Hepatocyte (in vitro differentiated cells): ENCODE data around the gene HRC. TPM values are rescaled to one million over a fixed set of nuclear protein-coding genes. Genes with fewer than 3 reads are reported as not detected.

Experiments used
- DNase-seq: peaks from one replicate; pipeline ENCODE4 v3.0.0-alpha.2; 2016; ENCODE audit warnings: low spot score
- H2AFZ ChIP-seq: fragments of 200-600 bp; sonication (generic); 2 replicates; pipeline ENCODE4 v1.6.0; 2016; ENCODE audit warnings: antibody characterized with exemption, mild to moderate bottlenecking
- H3K27ac ChIP-seq: fragments of 200-600 bp; sonication (generic); 2 replicates; pipeline ENCODE4 v1.5.1; 2016; ENCODE audit warnings: mild to moderate bottlenecking
- H3K27me3 ChIP-seq: fragments of 200-600 bp; sonication (generic); 2 replicates; pipeline ENCODE4 v1.6.1; 2016
- H3K36me3 ChIP-seq: fragments of 200-600 bp; sonication (generic); replicated peaks from 2 replicates; pipeline ENCODE4 v1.5.1; 2016; ENCODE audit warnings: low read depth; ENCODE audit not compliant: insufficient read depth
- H3K4me1 ChIP-seq: fragments of 200-600 bp; sonication (generic); 2 replicates; pipeline ENCODE4 v1.5.1; 2016; ENCODE audit warnings: mild to moderate bottlenecking, moderate library complexity; ENCODE audit not compliant: insufficient read depth
- H3K4me2 ChIP-seq: fragments of 200-600 bp; sonication (generic); 2 replicates; pipeline ENCODE4 v1.6.0; 2016
- H3K4me3 ChIP-seq: fragments of 200-600 bp; sonication (generic); 2 replicates; pipeline ENCODE4 v1.5.1; 2016; ENCODE audit warnings: mild to moderate bottlenecking
- H3K79me2 ChIP-seq: fragments of 200-600 bp; sonication (generic); 2 replicates; pipeline ENCODE4 v1.6.0; 2017; ENCODE audit warnings: mild to moderate bottlenecking
- H3K9me2 ChIP-seq: fragments of 200-600 bp; sonication (generic); replicated peaks from 2 replicates; pipeline ENCODE4 v1.6.0; 2017; ENCODE audit warnings: mild to moderate bottlenecking; ENCODE audit not compliant: insufficient read depth
- H3K9me3 ChIP-seq: fragments of 200-600 bp; sonication (generic); 2 replicates; pipeline ENCODE4 v1.5.1; 2016; ENCODE audit warnings: low read depth, mild to moderate bottlenecking
- H4K20me1 ChIP-seq: fragments of 200-600 bp; sonication (generic); 2 replicates; pipeline ENCODE4 v1.6.0; 2016; ENCODE audit warnings: mild to moderate bottlenecking; ENCODE audit not compliant: insufficient read depth, poor library complexity, severe bottlenecking
- CTCF ChIP-seq: fragments of 200-600 bp; sonication (generic); IDR thresholded peaks from 2 replicates; pipeline ENCODE4 v1.5.1; 2016; ENCODE audit warnings: antibody characterized with exemption, mild to moderate bottlenecking; ENCODE audit not compliant: poor library complexity
- EZH2 ChIP-seq: fragments of 200-600 bp; sonication (generic); IDR thresholded peaks from 2 replicates; pipeline ENCODE4 v1.6.1; 2016; ENCODE audit warnings: antibody characterized with exemption, mild to moderate bottlenecking, borderline replicate concordance
- EZH2phosphoT487 ChIP-seq: fragments of 200-600 bp; sonication (generic); IDR thresholded peaks from one replicate; pipeline ENCODE4 v1.6.1; 2018; ENCODE audit warnings: antibody characterized with exemption, mild to moderate bottlenecking, low read depth, moderate library complexity; ENCODE audit not compliant: unreplicated experiment, severe bottlenecking
- WGBS: methylation state at CpG from one replicate; pipeline ENCODE4 v1.1.6; 2016; ENCODE audit warnings: low lambda C conversion rate; ENCODE audit errors: missing lambda C conversion rate; 5-methylcytosine and 5-hydroxymethylcytosine counted together
- polyA plus RNA-seq: library from polyadenylated mRNA; unstranded; fragments of >200 nt; fragmentation: Nextera tagmentation; extraction: Ambion mirVana; gene quantifications from 2 replicates; pipeline ENCODE4 v1.2.1, GENCODE V29; 2016
- total RNA-seq: library from RNA; depleted of rRNA; stranded (reverse); fragments of >200 nt; gene quantifications from 2 replicates; pipeline ENCODE4 v1.2.3, GENCODE V29; 2014

The HRC gene
- total and polyA plus RNA-seq, 2 experiments from 2014 or later, result 0.48 to 0.50 TPM

- H3K27ac ChIP-seq, result no peak overlapping the region
- 79% methylated on average over 24 of the region's 24 CpGs for WGBS
- H3K27me3 ChIP-seq, result peaks cover 3% of the 10 kb centered on the region
- H3K4me3 ChIP-seq, result no peak overlapping the region
- no peaks in the 10 kb centered on the region for H3K79me2 ChIP-seq
- TF ChIP-seq CTCF (no peak), EZH2phosphoT487 (no peak), EZH2 (no peak)
- H4K20me1 ChIP-seq, result no peaks in the 10 kb centered on the region
- H2AFZ ChIP-seq, result no peak overlapping the region
- no peaks in the 10 kb centered on the region for H3K36me3 ChIP-seq
- DNase-seq, result no peak
- H3K9me3 ChIP-seq, result no peaks in the 10 kb centered on the region
- no peaks in the 10 kb centered on the region for H3K9me2 ChIP-seq
- no peaks in the 10 kb centered on the region for H3K4me1 ChIP-seq
- no peak overlapping the region for H3K4me2 ChIP-seq
These were observed 10.0 kb upstream of the HRC start for GRCh38 chr19:49165111-49165750.

DNA sequence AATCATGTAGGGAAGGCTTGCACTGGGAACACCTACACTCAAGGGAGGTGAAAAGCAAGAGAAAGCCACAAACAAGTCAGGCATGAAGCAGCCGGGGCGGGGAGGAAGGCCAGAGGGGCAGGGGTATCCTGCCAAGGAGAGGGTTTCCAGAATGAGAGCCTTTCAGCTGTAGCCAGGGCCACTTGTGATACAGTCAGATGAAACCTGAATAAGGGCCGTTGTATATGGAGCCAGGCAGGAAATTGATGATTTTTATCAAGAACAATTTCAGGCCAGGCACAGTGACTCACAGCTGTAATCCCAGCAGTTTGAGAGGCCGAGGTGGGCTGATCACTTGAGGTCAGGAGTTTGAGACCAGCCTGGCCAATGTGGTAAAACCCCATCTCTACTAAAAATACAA lies 6.8 kb upstream of the HRC start:
- no peaks in the 10 kb centered on the region for H3K36me3 ChIP-seq
- no peak overlapping the region for H3K4me2 ChIP-seq
- TF ChIP-seq EZH2, result no peak
- H3K27me3 ChIP-seq, result peaks cover 3% of the 10 kb centered on the region
- no peak overlapping the region for H3K4me3 ChIP-seq
- no peaks in the 10 kb centered on the region for H3K9me3 ChIP-seq
- H3K9me2 ChIP-seq, result no peaks in the 10 kb centered on the region
- no peak overlapping the region for H3K27ac ChIP-seq
- H4K20me1 ChIP-seq, result no peaks in the 10 kb centered on the region
- no peak overlapping the region for H2AFZ ChIP-seq
- WGBS, result 77% methylated on average over 4 of the region's 4 CpGs
- no peak for DNase-seq
- H3K79me2 ChIP-seq, result peaks cover 6% of the 10 kb centered on the region
- peaks cover 6% of the 10 kb centered on the region for H3K4me1 ChIP-seq

GRCh38 chr19:49160450-49161189 lies 5.4 kb upstream of the HRC start:
- Histone ChIP-seq H4K20me1 (no peaks in the 10 kb centered on the region), H3K36me3 (no peaks in the 10 kb centered on the region), H2AFZ (no peak overlapping the region), H3K27me3 (no peaks in the 10 kb centered on the region), H3K27ac (no peak overlapping the region), H3K4me1 (peaks cover 6% of the 10 kb centered on the region), H3K4me3 (no peak overlapping the region), H3K4me2 (no peak overlapping the region), H3K79me2 (peaks cover 6% of the 10 kb centered on the region), H3K9me3 (no peaks in the 10 kb centered on the region), H3K9me2 (no peaks in the 10 kb centered on the region)
- DNase-seq, result no peak
- WGBS, result 93% methylated on average over 13 of the region's 13 CpGs
- TF ChIP-seq EZH2, result no peak
- no peak for TF ChIP-seq EZH2phosphoT487
- TF ChIP-seq CTCF, result no peak
